ENCODE data around the gene MTA1.

- TF ChIP-seq POLR2AphosphoS5 (IDR thresholded peaks at IDR 0.05; ENCODE audit: low read depth, low read length) = no peak; the same call in 1 of the 2 replicates
- TF ChIP-seq POLR2A (IDR thresholded peaks at IDR 0.05; ENCODE audit: low read depth, low read length) = no peak
These were observed 77.4 kb downstream of the MTA1 start for GRCh38 chr14:105496831-105497591.
